ENCODE measurements around the gene KRTAP4-8.
"Not testable (repeated sequence)": the region's sequence is repeated elsewhere in the genome, so short reads cannot be mapped to it uniquely, and the experiment has no call there.

Gene KRTAP4-8

DNA sequence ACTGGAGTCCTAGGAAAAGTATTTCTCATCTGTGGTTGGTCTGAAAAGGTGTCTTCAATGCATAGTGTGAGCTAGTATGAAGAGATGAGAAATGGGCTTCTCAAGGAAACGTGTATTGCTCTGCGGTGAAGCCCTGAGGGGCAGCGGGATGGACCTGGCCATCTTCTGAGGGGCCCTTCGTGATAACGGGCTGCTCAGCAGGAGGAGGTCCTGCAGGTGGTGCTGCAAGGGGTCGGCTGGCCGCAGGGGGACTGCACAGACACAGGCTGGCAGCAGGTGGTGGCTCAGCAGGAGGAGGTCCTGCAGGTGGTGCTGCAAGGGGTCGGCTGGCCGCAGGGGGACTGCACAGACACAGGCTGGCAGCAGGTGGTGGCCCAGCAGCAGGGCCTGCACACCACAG lies 43.4 kb downstream of the KRTAP4-8 start:
- H2BK5ac ChIP-seq (ENCODE audit: low read length); H3K56ac ChIP-seq (ENCODE audit: low read length); H3K18ac ChIP-seq (ENCODE audit: low read length); H3K27ac ChIP-seq (ENCODE audit: low read depth, low read length); H3K79me1 ChIP-seq (ENCODE audit: low read length); H3K4me3 ChIP-seq (ENCODE audit: low read length); H3K79me2 ChIP-seq (ENCODE audit: control insufficient read depth, insufficient read depth, low read length); H3K27me3 ChIP-seq (ENCODE audit: insufficient read depth, low read length, poor library complexity); H3K23ac ChIP-seq (ENCODE audit: low read length); H3K4me1 ChIP-seq (ENCODE audit: control insufficient read depth, low read depth, low read length); H3K4ac ChIP-seq (ENCODE audit: low read depth, low read length); H4K5ac ChIP-seq (ENCODE audit: low read length); H3K4me2 ChIP-seq (ENCODE audit: low read length); H3K36me3 ChIP-seq (ENCODE audit: control insufficient read depth, insufficient read depth, low read length); H2BK120ac ChIP-seq (ENCODE audit: low read depth, low read length); H3K9ac ChIP-seq (ENCODE audit: low read length); H2AK5ac ChIP-seq (ENCODE audit: low read length); H4K8ac ChIP-seq (ENCODE audit: low read depth, low read length); DNase-seq; H2BK15ac ChIP-seq (replicated peaks; ENCODE audit: low read depth): not testable (repeated sequence)
- no CpG with 5 or more reads among the region's 9 CpGs for WGBS (ENCODE audit: extremely low coverage, insufficient coverage, low lambda C conversion rate)

DNA sequence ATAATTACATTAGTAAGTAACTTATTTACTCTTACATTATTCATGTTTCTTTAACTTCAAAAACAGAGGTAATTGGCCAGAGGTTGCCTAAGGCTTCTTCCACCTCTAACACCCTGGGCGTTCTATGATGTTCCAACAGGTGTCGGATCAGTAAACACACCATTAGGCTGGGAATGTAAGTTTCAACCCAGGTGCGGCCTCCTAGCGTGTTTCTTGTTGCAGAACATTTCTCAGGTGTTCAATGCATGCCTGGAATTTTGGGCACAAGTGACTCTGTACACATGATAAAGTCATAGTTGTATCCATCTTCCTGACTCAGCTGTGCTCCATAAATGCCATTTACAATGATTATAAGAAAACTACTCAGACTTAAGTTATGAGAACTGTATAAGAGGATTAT lies 43.9 kb downstream of the KRTAP4-8 start:
- no peaks in the 10 kb centered on the region for H3K27me3 ChIP-seq (ENCODE audit: insufficient read depth, low read length, poor library complexity)
- no peaks in the 10 kb centered on the region for H3K79me2 ChIP-seq (ENCODE audit: control insufficient read depth, insufficient read depth, low read length)
- no peak overlapping the region for H2BK15ac ChIP-seq (replicated peaks; ENCODE audit: low read depth)
- H3K4me2 ChIP-seq (ENCODE audit: low read length) = no peak overlapping the region
- no peak overlapping the region for H3K9ac ChIP-seq (ENCODE audit: low read length)
- H3K18ac ChIP-seq (ENCODE audit: low read length) = peak overlapping the region; percentile 51
- no peaks in the 10 kb centered on the region for H3K36me3 ChIP-seq (ENCODE audit: control insufficient read depth, insufficient read depth, low read length)
- H3K4me1 ChIP-seq (ENCODE audit: control insufficient read depth, low read depth, low read length) = peaks cover 1% of the 10 kb centered on the region
- no peak overlapping the region for H4K8ac ChIP-seq (ENCODE audit: low read depth, low read length)
- whole genome bisulfite sequencing (ENCODE audit: extremely low coverage, insufficient coverage, low lambda C conversion rate) = no CpG with 5 or more reads among the region's 4 CpGs
- H3K79me1 ChIP-seq (ENCODE audit: low read length) = no peaks in the 10 kb centered on the region
- no peak overlapping the region for H3K27ac ChIP-seq (ENCODE audit: low read depth, low read length)
- H3K4me3 ChIP-seq (ENCODE audit: low read length) = no peak overlapping the region
- H3K23ac ChIP-seq (ENCODE audit: low read length) = no peak overlapping the region
- H3K56ac ChIP-seq (ENCODE audit: low read length) = no peak overlapping the region
- no peak overlapping the region for H4K5ac ChIP-seq (ENCODE audit: low read length)
- no peak overlapping the region for H3K4ac ChIP-seq (ENCODE audit: low read depth, low read length)
- H2BK120ac ChIP-seq (ENCODE audit: low read depth, low read length) = no peak overlapping the region
- no peak overlapping the region for H2BK5ac ChIP-seq (ENCODE audit: low read length)
- no peak for DNase-seq
- H2AK5ac ChIP-seq (ENCODE audit: low read length) = no peak overlapping the region

DNA sequence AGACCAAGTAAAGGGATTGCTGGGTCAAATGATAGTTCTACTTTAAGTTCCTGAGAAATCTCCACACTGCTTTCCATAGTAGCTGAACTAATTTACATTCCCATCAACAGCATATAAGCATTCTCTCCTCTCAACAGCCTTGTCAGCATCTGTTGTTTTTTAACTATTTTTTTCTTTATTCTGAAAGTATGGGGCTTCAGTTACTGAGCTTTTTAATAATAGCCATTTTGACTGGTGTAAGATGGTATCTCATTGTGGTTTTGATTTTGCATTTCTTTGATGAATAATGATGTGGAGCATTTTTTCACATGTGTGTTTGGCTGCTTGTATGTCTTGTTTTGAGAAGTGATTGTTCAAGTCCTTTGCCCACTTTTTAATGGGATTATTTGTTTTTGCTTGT lies 45.4 kb downstream of the KRTAP4-8 start:
- Histone ChIP-seq H3K79me2 (ENCODE audit: control insufficient read depth, insufficient read depth, low read length) (no peaks in the 10 kb centered on the region), H3K18ac (ENCODE audit: low read length) (no peak overlapping the region), H3K23ac (ENCODE audit: low read length) (no peak overlapping the region), H3K79me1 (ENCODE audit: low read length) (no peaks in the 10 kb centered on the region), H2AK5ac (ENCODE audit: low read length) (no peak overlapping the region), H3K4ac (ENCODE audit: low read depth, low read length) (no peak overlapping the region), H3K4me1 (ENCODE audit: control insufficient read depth, low read depth, low read length) (peaks cover 1% of the 10 kb centered on the region), H3K27ac (ENCODE audit: low read depth, low read length) (no peak overlapping the region), H3K4me3 (ENCODE audit: low read length) (no peak overlapping the region), H2BK120ac (ENCODE audit: low read depth, low read length) (no peak overlapping the region), H3K56ac (ENCODE audit: low read length) (no peak overlapping the region), H4K8ac (ENCODE audit: low read depth, low read length) (no peak overlapping the region), H3K27me3 (ENCODE audit: insufficient read depth, low read length, poor library complexity) (no peaks in the 10 kb centered on the region), H2BK5ac (ENCODE audit: low read length) (no peak overlapping the region), H4K5ac (ENCODE audit: low read length) (no peak overlapping the region), H3K36me3 (ENCODE audit: control insufficient read depth, insufficient read depth, low read length) (no peaks in the 10 kb centered on the region), H3K9ac (ENCODE audit: low read length) (no peak overlapping the region), H2BK15ac (replicated peaks; ENCODE audit: low read depth) (no peak overlapping the region), H3K4me2 (ENCODE audit: low read length) (no peak overlapping the region)
- DNase-seq = no peak

DNA sequence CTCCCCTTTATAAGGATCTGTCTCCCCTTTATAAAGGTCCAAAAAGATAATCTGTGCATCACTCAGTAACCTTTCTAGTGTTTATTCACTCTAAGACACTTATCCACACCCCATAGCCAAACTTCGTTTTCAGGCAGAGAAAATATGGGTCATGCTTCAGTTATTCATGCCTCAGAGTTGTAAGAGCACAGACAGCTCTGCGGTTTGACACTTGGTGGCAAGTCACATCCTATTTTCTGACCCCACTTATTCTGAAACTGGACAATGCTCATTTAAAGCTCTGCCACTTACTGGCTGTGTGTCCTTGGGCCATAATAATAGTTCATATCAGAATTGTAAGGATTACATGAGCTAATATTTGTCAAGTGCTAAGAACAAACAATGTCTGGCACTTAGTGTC lies 48.8 kb downstream of the KRTAP4-8 start:
- no peak for DNase-seq
- Histone ChIP-seq H4K8ac (ENCODE audit: low read depth, low read length) (no peak overlapping the region), H3K79me1 (ENCODE audit: low read length) (no peaks in the 10 kb centered on the region), H2BK120ac (ENCODE audit: low read depth, low read length) (no peak overlapping the region), H2BK5ac (ENCODE audit: low read length) (peak overlapping the region; percentile 63), H3K27me3 (ENCODE audit: insufficient read depth, low read length, poor library complexity) (no peaks in the 10 kb centered on the region), H2AK5ac (ENCODE audit: low read length) (no peak overlapping the region), H3K4me3 (ENCODE audit: low read length) (no peak overlapping the region), H3K79me2 (ENCODE audit: control insufficient read depth, insufficient read depth, low read length) (no peaks in the 10 kb centered on the region), H3K18ac (ENCODE audit: low read length) (peak overlapping the region; percentile 60), H3K27ac (ENCODE audit: low read depth, low read length) (no peak overlapping the region), H3K56ac (ENCODE audit: low read length) (no peak overlapping the region), H3K4me2 (ENCODE audit: low read length) (no peak overlapping the region), H3K23ac (ENCODE audit: low read length) (no peak overlapping the region), H4K5ac (ENCODE audit: low read length) (no peak overlapping the region), H2BK15ac (replicated peaks; ENCODE audit: low read depth) (no peak overlapping the region), H3K4me1 (ENCODE audit: control insufficient read depth, low read depth, low read length) (peaks cover 1% of the 10 kb centered on the region), H3K36me3 (ENCODE audit: control insufficient read depth, insufficient read depth, low read length) (no peaks in the 10 kb centered on the region), H3K9ac (ENCODE audit: low read length) (no peak overlapping the region), H3K4ac (ENCODE audit: low read depth, low read length) (no peak overlapping the region)
- no CpG with 5 or more reads among the region's 2 CpGs for WGBS (ENCODE audit: extremely low coverage, insufficient coverage, low lambda C conversion rate)

DNA sequence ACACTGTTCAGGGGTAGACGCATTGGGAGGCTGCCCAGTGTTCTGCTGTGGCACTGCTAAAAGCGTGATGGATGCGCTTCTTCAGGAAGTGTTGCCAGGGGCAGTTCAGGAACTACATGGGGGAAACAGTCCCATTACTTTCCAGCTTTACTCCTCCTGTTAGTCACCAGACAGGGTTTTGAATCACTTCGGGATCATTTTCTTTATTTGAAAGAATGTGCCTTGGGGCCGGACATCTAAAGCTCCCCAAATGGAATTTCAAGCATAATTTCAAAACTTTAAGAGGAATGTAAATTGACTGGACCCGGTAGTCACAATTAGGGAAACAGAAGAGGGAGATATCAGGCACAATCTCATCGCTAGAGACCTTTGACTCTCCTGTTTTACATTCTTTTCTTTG lies 49.5 kb downstream of the KRTAP4-8 start:
- no peak overlapping the region for H3K4ac ChIP-seq (ENCODE audit: low read depth, low read length)
- H4K8ac ChIP-seq (ENCODE audit: low read depth, low read length) = no peak overlapping the region
- H3K4me3 ChIP-seq (ENCODE audit: low read length) = no peak overlapping the region
- H3K56ac ChIP-seq (ENCODE audit: low read length) = peak overlapping the region; percentile 49
- peak; percentile 37 for DNase-seq
- WGBS (ENCODE audit: extremely low coverage, insufficient coverage, low lambda C conversion rate) = no CpG with 5 or more reads among the region's 7 CpGs
- no peaks in the 10 kb centered on the region for H3K79me2 ChIP-seq (ENCODE audit: control insufficient read depth, insufficient read depth, low read length)
- no peak overlapping the region for H4K5ac ChIP-seq (ENCODE audit: low read length)
- H2BK5ac ChIP-seq (ENCODE audit: low read length) = no peak overlapping the region
- H3K79me1 ChIP-seq (ENCODE audit: low read length) = no peaks in the 10 kb centered on the region
- H2BK120ac ChIP-seq (ENCODE audit: low read depth, low read length) = no peak overlapping the region
- H3K18ac ChIP-seq (ENCODE audit: low read length) = peak overlapping the region; percentile 11
- no peak overlapping the region for H3K23ac ChIP-seq (ENCODE audit: low read length)
- H3K4me1 ChIP-seq (ENCODE audit: control insufficient read depth, low read depth, low read length) = peaks cover 1% of the 10 kb centered on the region
- no peak overlapping the region for H3K27ac ChIP-seq (ENCODE audit: low read depth, low read length)
- H2AK5ac ChIP-seq (ENCODE audit: low read length) = no peak overlapping the region
- H3K36me3 ChIP-seq (ENCODE audit: control insufficient read depth, insufficient read depth, low read length) = no peaks in the 10 kb centered on the region
- no peak overlapping the region for H3K9ac ChIP-seq (ENCODE audit: low read length)
- H3K4me2 ChIP-seq (ENCODE audit: low read length) = no peak overlapping the region
- no peaks in the 10 kb centered on the region for H3K27me3 ChIP-seq (ENCODE audit: insufficient read depth, low read length, poor library complexity)
- no peak overlapping the region for H2BK15ac ChIP-seq (replicated peaks; ENCODE audit: low read depth)

Data from mesendoderm (in vitro differentiated cells).